ENCODE results near the gene CCDC6. TPM values are rescaled to one million over a fixed set of nuclear protein-coding genes. Genes with fewer than 3 reads are reported as not detected.

CCDC6 gene
- total RNA-seq, 1 experiment from 2014 or later, result 54.9 TPM

GRCh38 chr10:59891349-59891748 lies 15.0 kb downstream of the CCDC6 start:
- Histone ChIP-seq H3K9me2 (ENCODE audit: insufficient read depth) (no peaks in the 10 kb centered on the region), H3K9ac (ENCODE audit: low read length) (no peak overlapping the region), H3K4me2 (ENCODE audit: low read length) (no peak overlapping the region), H3K36me3 (ENCODE audit: control insufficient read depth in 1 of 2, insufficient read depth in 2 of 2, low read length in 2 of 2) (no peaks in the 10 kb centered on the region), H3K4me1 (ENCODE audit: control insufficient read depth in 1 of 2, insufficient read depth in 2 of 2, low read length in 2 of 2) (peaks cover 0 to 5% of the 10 kb centered on the region in 2 experiments; a peak in 1 of 4 replicates), H3K27ac (ENCODE audit: low read depth, low read length) (no peak overlapping the region), H2AFZ (ENCODE audit: low read depth, low read length, poor library complexity, severe bottlenecking) (no peak overlapping the region), H4K20me1 (ENCODE audit: insufficient read depth) (peaks cover 3% of the 10 kb centered on the region; the same call in 1 of the 2 replicates), H3K79me2 (ENCODE audit: insufficient read depth, low read length) (peaks cover 97% of the 10 kb centered on the region), H3K9me3 (ENCODE audit: control insufficient read depth in 1 of 2, insufficient read depth in 1 of 2, low read depth in 1 of 2, low read length in 2 of 2) (no peaks in the 10 kb centered on the region), H3K27me3 (ENCODE audit: insufficient read depth, low read length) (no peaks in the 10 kb centered on the region), H3K4me3 (replicated peaks in 1 of 2; ENCODE audit: low read depth in 1 of 2, low read length in 2 of 2) (no peak overlapping the region)
- BruUV-seq (replicated peaks), result no TSS peak
- no peak for TF ChIP-seq TCF7L2 (IDR thresholded peaks at IDR 0.05; ENCODE audit: borderline replicate concordance, extremely low read depth, insufficient read depth, insufficient read length)
- TF ChIP-seq EZH2 (IDR thresholded peaks at IDR 0.05), result no peak
- TF ChIP-seq FOSL1 (IDR thresholded peaks at IDR 0.05; ENCODE audit: low read depth), result no peak
- TF ChIP-seq EGR1 (IDR thresholded peaks at IDR 0.05; ENCODE audit: low read depth), result no peak
- TF ChIP-seq SIN3A (IDR thresholded peaks at IDR 0.05; ENCODE audit: low read depth), result no peak
- no peak for TF ChIP-seq RAD21 (IDR thresholded peaks at IDR 0.05; ENCODE audit: low read depth)
- no peak for TF ChIP-seq EZH2phosphoT487 (IDR thresholded peaks at IDR 0.05; ENCODE audit: borderline replicate concordance)
- ChIA-PET POLR2A (no interaction called here), CTCF (interaction anchor here (0.6 kb wide), 1 partner anchor 26 kb away, joined by 5 read pairs; no protein-coding TSS in a partner anchor), RAD21 (ENCODE audit: low non-redundant PET in 1 of 2, low total read pairs in 2 of 2, uncharacterized antibody in 2 of 2, unreplicated experiment in 2 of 2) (no interaction called here)
- DNase-seq (ENCODE audit: low read depth, low spot score) (no peak), ATAC-seq (no peak)
- intact Hi-C loops (cut with micrococcal nuclease), result no loop called here

GRCh38 chr10:59888781-59889435 lies 17.4 kb downstream of the CCDC6 start:
- intact Hi-C loops (cut with micrococcal nuclease), result no loop called here
- Histone ChIP-seq H3K79me2 (ENCODE audit: insufficient read depth, low read length) (peaks cover 96% of the 10 kb centered on the region), H3K4me2 (ENCODE audit: low read length) (no peak overlapping the region), H4K20me1 (ENCODE audit: insufficient read depth) (peaks cover 7% of the 10 kb centered on the region; the same call in 1 of the 2 replicates), H3K9me2 (ENCODE audit: insufficient read depth) (no peaks in the 10 kb centered on the region), H2AFZ (ENCODE audit: low read depth, low read length, poor library complexity, severe bottlenecking) (no peak overlapping the region), H3K9ac (ENCODE audit: low read length) (no peak overlapping the region), H3K4me3 (replicated peaks in 1 of 2; ENCODE audit: low read depth in 1 of 2, low read length in 2 of 2) (no peak overlapping the region), H3K27ac (ENCODE audit: low read depth, low read length) (no peak overlapping the region), H3K9me3 (ENCODE audit: control insufficient read depth in 1 of 2, insufficient read depth in 1 of 2, low read depth in 1 of 2, low read length in 2 of 2) (no peaks in the 10 kb centered on the region), H3K4me1 (ENCODE audit: control insufficient read depth in 1 of 2, insufficient read depth in 2 of 2, low read length in 2 of 2) (no peaks in the 10 kb centered on the region; a peak in 1 of 4 replicates), H3K27me3 (ENCODE audit: insufficient read depth, low read length) (no peaks in the 10 kb centered on the region), H3K36me3 (ENCODE audit: control insufficient read depth in 1 of 2, insufficient read depth in 2 of 2, low read length in 2 of 2) (no peaks in the 10 kb centered on the region)
- no TSS peak for BruUV-seq (replicated peaks)
- DNase-seq (ENCODE audit: low read depth, low spot score) (no peak), ATAC-seq (no peak)
- TF ChIP-seq ELF1 (IDR thresholded peaks at IDR 0.05; ENCODE audit: borderline replicate concordance, low read depth), result no peak
- no peak for TF ChIP-seq POLR2A (IDR thresholded peaks at IDR 0.05; ENCODE audit: borderline replicate concordance, extremely low read depth, insufficient read depth, insufficient read length)
- TF ChIP-seq CBX3 (IDR thresholded peaks at IDR 0.05; ENCODE audit: low read depth), result no peak
- TF ChIP-seq ZFX (IDR thresholded peaks at IDR 0.05), result no peak
- TF ChIP-seq JUND (IDR thresholded peaks at IDR 0.05), result no peak
- TF ChIP-seq EZH2phosphoT487 (IDR thresholded peaks at IDR 0.05; ENCODE audit: borderline replicate concordance), result no peak
- TF ChIP-seq MAX (IDR thresholded peaks at IDR 0.05), result no peak
- TF ChIP-seq TCF7L2 (IDR thresholded peaks at IDR 0.05; ENCODE audit: borderline replicate concordance, extremely low read depth, insufficient read depth, insufficient read length), result no peak
- TF ChIP-seq POLR2AphosphoS5 (IDR thresholded peaks at IDR 0.05; ENCODE audit: low read depth, low read length), result no peak
- ChIA-PET POLR2A (interaction anchor here (1.5 kb wide), 1 partner anchor 14 kb away, joined by 3 read pairs; no protein-coding TSS in a partner anchor), RAD21 (ENCODE audit: low non-redundant PET in 1 of 2, low total read pairs in 2 of 2, uncharacterized antibody in 2 of 2, unreplicated experiment in 2 of 2) (no interaction called here), CTCF (no interaction called here)
